Epithelial cell of esophagus (primary cell): ENCODE measurements around the gene PTGES2.
"Not testable (repeated sequence)": the region's sequence is repeated elsewhere in the genome, so short reads cannot be mapped to it uniquely, and the experiment has no call there.

ENCODE experiments used
- DNase-seq: peaks from one replicate; pipeline ENCODE4 v3.0.0; 2010; ENCODE audit warnings: low read depth
- H3K4me3 ChIP-seq: 2 replicates; pipeline ENCODE4 v1.5.1; 2011; ENCODE audit warnings: mild to moderate bottlenecking, low read length, control low read depth
- CTCF ChIP-seq: IDR thresholded peaks from 2 replicates; pipeline ENCODE4 v1.5.1; 2011; ENCODE audit warnings: low read depth, mild to moderate bottlenecking, low read length, control low read depth, inconsistent platforms; ENCODE audit not compliant: insufficient read depth; ENCODE audit errors: missing control alignments

Gene PTGES2

GRCh38 chr9:128116104-128117083 is 11.1 kb downstream of the PTGES2 start:
- DNase-seq: no peak
- no peak for TF ChIP-seq CTCF
- no peak overlapping the region for H3K4me3 ChIP-seq

- TF ChIP-seq CTCF: no peak
- no peak for DNase-seq
- no peak overlapping the region for H3K4me3 ChIP-seq
Measured at GRCh38 chr9:128115187-128116103, 12.1 kb downstream of the PTGES2 start.

GRCh38 chr9:128114326-128115186 is 13.0 kb downstream of the PTGES2 start:
- TF ChIP-seq CTCF: no peak
- H3K4me3 ChIP-seq: no peak overlapping the region
- no peak for DNase-seq

- H3K4me3 ChIP-seq: no peak overlapping the region
- TF ChIP-seq CTCF: no peak
- DNase-seq: no peak
Measured at GRCh38 chr9:128113526-128114325, 13.8 kb downstream of the PTGES2 start.

GRCh38 chr9:128111726-128112125 is 15.8 kb downstream of the PTGES2 start:
- DNase-seq, H3K4me3 ChIP-seq: not testable (repeated sequence)

GRCh38 chr9:128109050-128109709 is 18.3 kb downstream of the PTGES2 start:
- no peak for TF ChIP-seq CTCF
- no peak overlapping the region for H3K4me3 ChIP-seq
- DNase-seq: no peak
